Lung (tissue), 12 donors: ENCODE data around the gene ASPA. TPM values are rescaled to one million over a fixed set of nuclear protein-coding genes. Genes with fewer than 3 reads are reported as not detected.

Experiments used
- ATAC-seq: fragments of 200-7000 bp; cut with Tn5 transposase; one replicate; pipeline ENCODE4 v1.9.1; 2020; ENCODE audit warnings: moderate number of reproducible peaks; ENCODE audit not compliant: insufficient read depth, low FRiP score
- DNase-seq, 3 donors: peaks; one replicate each; pipeline ENCODE4 v3.0.0-alpha.2; 2013 to 2017
- H3K27ac ChIP-seq, 2 donors: one replicate each; pipeline ENCODE4 v1.5.1; 2013; ENCODE audit warnings: mild to moderate bottlenecking in 2 of 2, moderate library complexity in 2 of 2, control low read depth in 1 of 2, inconsistent platforms in 1 of 2, low read depth in 1 of 2, low read length in 1 of 2
- H3K27me3 ChIP-seq, 3 donors: one replicate each; pipeline ENCODE4 v1.5.1; 2013; ENCODE audit warnings: low read length in 2 of 3; ENCODE audit not compliant: control insufficient read depth in 3 of 3, insufficient read depth in 3 of 3
- H3K36me3 ChIP-seq, 4 donors: one replicate each; pipeline ENCODE4 v1.5.1; 2013; ENCODE audit warnings: low read length in 4 of 4, mild to moderate bottlenecking in 1 of 4, moderate library complexity in 1 of 4; ENCODE audit not compliant: control insufficient read depth in 4 of 4, insufficient read depth in 4 of 4
- H3K4me1 ChIP-seq, 5 donors: one replicate each; pipeline ENCODE4 v1.5.1; 2013; ENCODE audit warnings: low read length in 5 of 5, mild to moderate bottlenecking in 2 of 5, moderate library complexity in 1 of 5; ENCODE audit not compliant: control insufficient read depth in 5 of 5, insufficient read depth in 5 of 5
- H3K4me3 ChIP-seq: one replicate; pipeline ENCODE4 v1.5.1; 2013; ENCODE audit warnings: mild to moderate bottlenecking, control low read depth, moderate library complexity
- H3K9ac ChIP-seq, 2 donors: one replicate each; pipeline ENCODE4 v1.5.1; 2013; ENCODE audit warnings: low read length in 2 of 2, control low read depth in 1 of 2; ENCODE audit not compliant: insufficient read depth in 1 of 2
- H3K9me3 ChIP-seq, 4 donors: one replicate each; pipeline ENCODE4 v1.5.1; 2013; ENCODE audit warnings: low read length in 3 of 4, mild to moderate bottlenecking in 1 of 4, moderate library complexity in 1 of 4; ENCODE audit not compliant: control insufficient read depth in 4 of 4, insufficient read depth in 3 of 4
- WGBS, 2 donors: extraction: QIAGEN DNeasy Blood & Tissue Kit; methylation state at CpG; one replicate each; pipeline ENCODE4 v1.1.7; 2013; 5-methylcytosine and 5-hydroxymethylcytosine counted together
- polyA plus RNA-seq, 2 donors: library from polyadenylated mRNA; stranded (reverse); fragments of 200-250 nt; gene quantifications; one replicate each; pipeline ENCODE4 v1.2.1, GENCODE V29; 2013
- total RNA-seq, 2 donors: library from RNA; depleted of rRNA in 1 of 2; stranded (reverse); fragments of >200 nt in 1 of 2; gene quantifications; one replicate each; pipeline ENCODE4 v1.2.1, GENCODE V29; 2014 to 2021
- TF ChIP-seq, protein P1 (sequence below): IDR thresholded peaks from 2 replicates; pipeline ENCODE4 v1.5.1; 2012; ENCODE audit warnings: mild to moderate bottlenecking; ENCODE audit errors: control extremely low read depth, extremely low read depth
- donor health status: control.
- donor health status: control.
- donor health status: Bipolar disorder and iron deficiency.
- donor health status: healthy.
- donor health status: DM: yes; HTN: yes; CAD: no.

Gene ASPA
- total and polyA plus RNA-seq, 4 donors = 0.31 to 17.5 (median 1.8) TPM

DNA sequence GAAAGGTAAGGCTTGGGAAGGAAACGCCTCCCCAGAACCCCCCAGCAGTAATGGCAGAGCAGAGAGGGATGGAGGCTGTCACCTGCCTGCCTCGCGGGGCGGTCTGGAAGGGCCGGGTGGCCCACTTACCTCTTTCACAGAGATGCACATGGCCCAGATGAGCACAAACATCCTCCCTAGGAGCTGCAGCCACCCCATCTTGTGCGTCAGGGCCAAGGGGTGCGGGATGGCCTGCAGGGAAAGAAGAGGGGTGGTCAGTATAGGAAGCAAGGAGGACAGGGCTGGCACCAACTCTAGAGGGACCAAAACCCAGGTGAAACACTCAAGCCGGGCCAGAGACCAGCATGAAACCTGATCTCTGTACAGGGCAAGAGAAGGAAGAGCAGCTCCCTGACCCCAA, 52.1 kb downstream of the ASPA start:
- DNase-seq (no peak), ATAC-seq (no peak)
- Histone ChIP-seq H3K9me3 (no peaks in the 10 kb centered on the region), H3K36me3 (peaks cover 0 to 2% (median 0%) of the 10 kb centered on the region in 4 donors), H3K9ac (no peak overlapping the region), H3K27ac (no peak overlapping the region), H3K4me1 (peaks cover 0 to 13% (median 0%) of the 10 kb centered on the region in 5 donors), H3K27me3 (no peaks in the 10 kb centered on the region), H3K4me3 (no peak overlapping the region)
- WGBS, 2 donors = 90 to 99% methylated on average over 8 of the region's 8 CpGs
- TF ChIP-seq, protein P1, sequence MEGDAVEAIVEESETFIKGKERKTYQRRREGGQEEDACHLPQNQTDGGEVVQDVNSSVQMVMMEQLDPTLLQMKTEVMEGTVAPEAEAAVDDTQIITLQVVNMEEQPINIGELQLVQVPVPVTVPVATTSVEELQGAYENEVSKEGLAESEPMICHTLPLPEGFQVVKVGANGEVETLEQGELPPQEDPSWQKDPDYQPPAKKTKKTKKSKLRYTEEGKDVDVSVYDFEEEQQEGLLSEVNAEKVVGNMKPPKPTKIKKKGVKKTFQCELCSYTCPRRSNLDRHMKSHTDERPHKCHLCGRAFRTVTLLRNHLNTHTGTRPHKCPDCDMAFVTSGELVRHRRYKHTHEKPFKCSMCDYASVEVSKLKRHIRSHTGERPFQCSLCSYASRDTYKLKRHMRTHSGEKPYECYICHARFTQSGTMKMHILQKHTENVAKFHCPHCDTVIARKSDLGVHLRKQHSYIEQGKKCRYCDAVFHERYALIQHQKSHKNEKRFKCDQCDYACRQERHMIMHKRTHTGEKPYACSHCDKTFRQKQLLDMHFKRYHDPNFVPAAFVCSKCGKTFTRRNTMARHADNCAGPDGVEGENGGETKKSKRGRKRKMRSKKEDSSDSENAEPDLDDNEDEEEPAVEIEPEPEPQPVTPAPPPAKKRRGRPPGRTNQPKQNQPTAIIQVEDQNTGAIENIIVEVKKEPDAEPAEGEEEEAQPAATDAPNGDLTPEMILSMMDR = no peak

- H3K27me3 ChIP-seq = no peaks in the 10 kb centered on the region
- no peak overlapping the region for H3K9ac ChIP-seq
- ATAC-seq = no peak
- H3K4me1 ChIP-seq = peaks cover 0 to 13% (median 0%) of the 10 kb centered on the region in 5 donors
- WGBS, 2 donors = 72% methylated on average over 14 of the region's 14 CpGs
- H3K36me3 ChIP-seq = peaks cover 0 to 2% (median 0%) of the 10 kb centered on the region in 4 donors
- TF ChIP-seq, protein P1 = no peak
- no peak for DNase-seq
- no peak overlapping the region for H3K27ac ChIP-seq
- H3K4me3 ChIP-seq = no peak overlapping the region
- no peaks in the 10 kb centered on the region for H3K9me3 ChIP-seq
These were observed 52.6 kb downstream of the ASPA start for GRCh38 chr17:3528403-3528851.

DNA sequence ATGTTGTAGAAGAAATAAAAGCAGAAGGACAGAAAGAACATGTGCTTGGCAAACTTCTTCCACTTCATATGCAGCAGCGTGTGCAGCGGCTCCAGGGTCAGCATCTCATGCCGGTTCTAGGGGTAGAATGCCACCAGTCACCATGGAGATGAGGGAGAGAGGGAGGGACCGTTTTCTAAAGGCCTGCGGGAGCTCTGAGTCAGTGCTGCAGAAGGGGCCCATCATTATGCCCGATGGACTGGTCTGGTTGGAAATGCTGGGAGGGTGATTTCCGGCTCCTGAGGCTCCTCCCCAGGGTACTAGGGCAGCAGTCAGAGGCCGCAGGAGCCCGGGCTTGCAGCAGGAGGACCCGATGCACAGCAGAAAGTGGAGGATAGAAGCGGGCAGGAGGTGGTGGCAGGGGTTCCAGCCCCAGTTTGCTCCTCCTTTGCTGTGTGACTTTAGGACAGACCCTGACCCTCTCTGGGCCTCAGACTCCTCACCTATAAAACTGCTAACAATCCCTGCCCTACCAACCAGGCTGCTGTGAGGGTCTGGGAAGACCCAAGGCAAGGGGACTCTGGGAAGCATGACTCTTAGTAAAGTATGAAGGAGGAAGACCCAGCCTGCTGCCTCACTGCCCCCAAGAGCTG, 53.2 kb downstream of the ASPA start:
- DNase-seq = no peak
- TF ChIP-seq, protein P1 = no peak
- WGBS, 2 donors = 50 to 65% methylated on average over 11 of the region's 11 CpGs
- Histone ChIP-seq H3K4me3 (no peak overlapping the region), H3K9ac (no peak overlapping the region), H3K27ac (no peak overlapping the region), H3K36me3 (peaks cover 0 to 2% (median 0%) of the 10 kb centered on the region in 4 donors), H3K4me1 (peaks cover 0 to 13% (median 0%) of the 10 kb centered on the region in 5 donors), H3K9me3 (no peaks in the 10 kb centered on the region), H3K27me3 (no peaks in the 10 kb centered on the region)
- ATAC-seq = no peak
